ENCODE measurements around the gene DCN. TPM values are rescaled to one million over a fixed set of nuclear protein-coding genes. Genes with fewer than 3 reads are reported as not detected.
A peak's percentile ranks its signal among the peaks of the same experiment; 100 is the strongest.

DCN gene
- total RNA-seq, 4 donors from 2014 or later = 50.1 to 1,296 (median 333) TPM

- Histone ChIP-seq H3K4me1 (peaks cover 0 to 19% (median 7%) of the 10 kb centered on the region in 3 donors), H3K4me3 (no peak overlapping the region), H3K36me3 (no peaks in the 10 kb centered on the region), H3K27ac (peak overlapping the region in 1 of 4 donors; percentile 3), H3K27me3 (no peaks in the 10 kb centered on the region), H3K9me3 (no peaks in the 10 kb centered on the region)
- DNase-seq = no peak
- intact Hi-C loops (cut with DNase I) = no loop called here
- TF ChIP-seq POLR2A (IDR thresholded peaks at IDR 0.05) (no peak), CTCF (IDR thresholded peaks at IDR 0.05) (no peak)
- 67 to 70% methylated on average over 2 of the region's 2 CpGs for WGBS, 2 donors
Observed at GRCh38 chr12:91127306-91127705, 55.3 kb downstream of the DCN start.

- no peaks in the 10 kb centered on the region for H3K27me3 ChIP-seq
- no peak for DNase-seq
- H3K4me1 ChIP-seq = peaks cover 0 to 19% (median 7%) of the 10 kb centered on the region in 3 donors
- 21 to 40% methylated on average over 1 of the region's 1 CpG for WGBS, 2 donors
- H3K36me3 ChIP-seq = no peaks in the 10 kb centered on the region
- H3K4me3 ChIP-seq = no peak overlapping the region
- H3K9me3 ChIP-seq = no peaks in the 10 kb centered on the region
- intact Hi-C loops (cut with DNase I) = no loop called here
- peak overlapping the region in 2 of 4 donors; percentile 3 to 14 for H3K27ac ChIP-seq
- TF ChIP-seq CTCF (IDR thresholded peaks at IDR 0.05) (no peak), POLR2A (IDR thresholded peaks at IDR 0.05) (no peak)
Observed at GRCh38 chr12:91126516-91126915, 56.1 kb downstream of the DCN start.

- no peak for DNase-seq
- TF ChIP-seq CTCF (IDR thresholded peaks at IDR 0.05) = no peak
- TF ChIP-seq POLR2A (IDR thresholded peaks at IDR 0.05) = no peak
- Histone ChIP-seq H3K4me1 (peaks cover 0 to 33% (median 10%) of the 10 kb centered on the region in 3 donors), H3K4me3 (no peak overlapping the region), H3K27ac (no peak overlapping the region), H3K9me3 (no peaks in the 10 kb centered on the region), H3K36me3 (no peaks in the 10 kb centered on the region), H3K27me3 (no peaks in the 10 kb centered on the region)
- WGBS, 2 donors = 77 to 81% methylated on average over 5 of the region's 5 CpGs
- intact Hi-C loops (cut with DNase I) = no loop called here
Observed at GRCh38 chr12:91123236-91123916, 59.2 kb downstream of the DCN start.

- Histone ChIP-seq H3K4me3 (no peak overlapping the region), H3K27ac (no peak overlapping the region), H3K27me3 (no peaks in the 10 kb centered on the region), H3K4me1 (peaks cover 0 to 14% (median 3%) of the 10 kb centered on the region in 3 donors), H3K36me3 (no peaks in the 10 kb centered on the region), H3K9me3 (no peaks in the 10 kb centered on the region)
- TF ChIP-seq CTCF (IDR thresholded peaks at IDR 0.05) (no peak), POLR2A (IDR thresholded peaks at IDR 0.05) (no peak)
- DNase-seq = no peak
- intact Hi-C loops (cut with DNase I) = no loop called here
Observed at GRCh38 chr12:91120781-91121180, 61.8 kb downstream of the DCN start.

GRCh38 chr12:91119089-91119488 lies 63.5 kb downstream of the DCN start:
- peaks cover 0 to 14% (median 3%) of the 10 kb centered on the region in 3 donors for H3K4me1 ChIP-seq
- no peak for DNase-seq
- H3K9me3 ChIP-seq = no peaks in the 10 kb centered on the region
- intact Hi-C loops (cut with DNase I) = no loop called here
- 41 to 55% methylated on average over 1 of the region's 1 CpG for WGBS, 2 donors
- no peak overlapping the region for H3K4me3 ChIP-seq
- no peaks in the 10 kb centered on the region for H3K36me3 ChIP-seq
- no peaks in the 10 kb centered on the region for H3K27me3 ChIP-seq
- no peak overlapping the region for H3K27ac ChIP-seq
- TF ChIP-seq POLR2A (IDR thresholded peaks at IDR 0.05) = no peak
- TF ChIP-seq CTCF (IDR thresholded peaks at IDR 0.05) = no peak
